ENCODE results near the gene CCNQ. TPM values are rescaled to one million over a fixed set of nuclear protein-coding genes. Genes with fewer than 3 reads are reported as not detected.

CCNQ gene
- total and polyA plus RNA-seq, 2 donors (not counting 1 experiment from before 2014, with no cell fraction given) = 19.9 to 28.2 TPM

- H4K20me1 ChIP-seq (ENCODE audit: control insufficient read depth, extremely low read depth, insufficient read depth, low read length) = no peaks in the 10 kb centered on the region
- peaks cover 3% of the 10 kb centered on the region for H3K27me3 ChIP-seq (ENCODE audit: control insufficient read depth, insufficient read depth, low read length)
- H3K79me2 ChIP-seq (ENCODE audit: control insufficient read depth, insufficient read depth, low read length) = no peaks in the 10 kb centered on the region
- no peak overlapping the region for H2AFZ ChIP-seq (ENCODE audit: low read length)
- no peak overlapping the region for H3K4me2 ChIP-seq (ENCODE audit: extremely low read depth, insufficient read depth, low read length)
- TF ChIP-seq CTCF (conservative IDR thresholded peaks at IDR 0.05 in 1 of 2, IDR thresholded peaks at IDR 0.05 in 1 of 2; ENCODE audit: low read depth in 1 of 2, low read length in 2 of 2) (no peak), EZH2 (IDR thresholded peaks at IDR 0.05; ENCODE audit: low read length, missing control alignments) (no peak)
- H3K9ac ChIP-seq (ENCODE audit: insufficient read depth, low read length) = no peak overlapping the region
- H3K4me1 ChIP-seq (ENCODE audit: control insufficient read depth, extremely low read depth, insufficient read depth, low read length) = no peaks in the 10 kb centered on the region
- no peaks in the 10 kb centered on the region for H3K36me3 ChIP-seq (ENCODE audit: control insufficient read depth, insufficient read depth, low read length)
- no peaks in the 10 kb centered on the region for H3K9me3 ChIP-seq (ENCODE audit: control insufficient read depth, insufficient read depth, low read depth, low read length)
- H3K27ac ChIP-seq (ENCODE audit: insufficient read depth, low read length) = no peak overlapping the region
- no peak for DNase-seq (ENCODE audit: low read depth in 2 of 2)
- no peak overlapping the region for H3K4me3 ChIP-seq (replicated peaks in 1 of 4; ENCODE audit: control extremely low read depth in 1 of 4, insufficient read depth in 1 of 4, low read depth in 3 of 4, low read length in 4 of 4)
Measured at GRCh38 chrX:153622661-153623309, 23.8 kb upstream of the CCNQ start.

GRCh38 chrX:153621949-153622598 lies 23.1 kb upstream of the CCNQ start:
- no peaks in the 10 kb centered on the region for H3K79me2 ChIP-seq (ENCODE audit: control insufficient read depth, insufficient read depth, low read length)
- H3K9me3 ChIP-seq (ENCODE audit: control insufficient read depth, insufficient read depth, low read depth, low read length) = no peaks in the 10 kb centered on the region
- H3K9ac ChIP-seq (ENCODE audit: insufficient read depth, low read length) = no peak overlapping the region
- H2AFZ ChIP-seq (ENCODE audit: low read length) = no peak overlapping the region
- TF ChIP-seq CTCF (conservative IDR thresholded peaks at IDR 0.05 in 1 of 2, IDR thresholded peaks at IDR 0.05 in 1 of 2; ENCODE audit: low read depth in 1 of 2, low read length in 2 of 2) (no peak), EZH2 (IDR thresholded peaks at IDR 0.05; ENCODE audit: low read length, missing control alignments) (no peak)
- no peaks in the 10 kb centered on the region for H4K20me1 ChIP-seq (ENCODE audit: control insufficient read depth, extremely low read depth, insufficient read depth, low read length)
- no peak overlapping the region for H3K4me2 ChIP-seq (ENCODE audit: extremely low read depth, insufficient read depth, low read length)
- no peaks in the 10 kb centered on the region for H3K4me1 ChIP-seq (ENCODE audit: control insufficient read depth, extremely low read depth, insufficient read depth, low read length)
- no peak overlapping the region for H3K4me3 ChIP-seq (replicated peaks in 1 of 4; ENCODE audit: control extremely low read depth in 1 of 4, insufficient read depth in 1 of 4, low read depth in 3 of 4, low read length in 4 of 4)
- peaks cover 3% of the 10 kb centered on the region for H3K27me3 ChIP-seq (ENCODE audit: control insufficient read depth, insufficient read depth, low read length)
- no peaks in the 10 kb centered on the region for H3K36me3 ChIP-seq (ENCODE audit: control insufficient read depth, insufficient read depth, low read length)
- no peak overlapping the region for H3K27ac ChIP-seq (ENCODE audit: insufficient read depth, low read length)
- DNase-seq (ENCODE audit: low read depth in 2 of 2) = no peak

GRCh38 chrX:153620576-153620975 lies 21.6 kb upstream of the CCNQ start:
- Histone ChIP-seq H3K9ac (ENCODE audit: insufficient read depth, low read length) (no peak overlapping the region), H3K79me2 (ENCODE audit: control insufficient read depth, insufficient read depth, low read length) (no peaks in the 10 kb centered on the region), H3K27me3 (ENCODE audit: control insufficient read depth, insufficient read depth, low read length) (peaks cover 3% of the 10 kb centered on the region), H3K4me2 (ENCODE audit: extremely low read depth, insufficient read depth, low read length) (no peak overlapping the region), H3K4me3 (replicated peaks in 1 of 4; ENCODE audit: control extremely low read depth in 1 of 4, insufficient read depth in 1 of 4, low read depth in 3 of 4, low read length in 4 of 4) (no peak overlapping the region), H4K20me1 (ENCODE audit: control insufficient read depth, extremely low read depth, insufficient read depth, low read length) (no peaks in the 10 kb centered on the region), H3K27ac (ENCODE audit: insufficient read depth, low read length) (no peak overlapping the region), H3K4me1 (ENCODE audit: control insufficient read depth, extremely low read depth, insufficient read depth, low read length) (no peaks in the 10 kb centered on the region), H3K9me3 (ENCODE audit: control insufficient read depth, insufficient read depth, low read depth, low read length) (no peaks in the 10 kb centered on the region), H3K36me3 (ENCODE audit: control insufficient read depth, insufficient read depth, low read length) (no peaks in the 10 kb centered on the region), H2AFZ (ENCODE audit: low read length) (no peak overlapping the region)
- TF ChIP-seq EZH2 (IDR thresholded peaks at IDR 0.05; ENCODE audit: low read length, missing control alignments) = no peak
- no peak for TF ChIP-seq CTCF (conservative IDR thresholded peaks at IDR 0.05 in 1 of 2, IDR thresholded peaks at IDR 0.05 in 1 of 2; ENCODE audit: low read depth in 1 of 2, low read length in 2 of 2)
- DNase-seq (ENCODE audit: low read depth in 2 of 2) = no peak
